NCI-H146 treated with DMSO at 0.1 percent for 48 hours (cell line): ENCODE data around the gene PCBP3.
"Not testable (repeated sequence)": the region's sequence is repeated elsewhere in the genome, so short reads cannot be mapped to it uniquely, and the experiment has no call there.

Source experiments
- DNase-seq: peaks from one replicate; lab custom pipeline; 2025; ENCODE audit not compliant: unreplicated experiment; lab: John Stamatoyannopoulos, UW

The PCBP3 gene

DNA sequence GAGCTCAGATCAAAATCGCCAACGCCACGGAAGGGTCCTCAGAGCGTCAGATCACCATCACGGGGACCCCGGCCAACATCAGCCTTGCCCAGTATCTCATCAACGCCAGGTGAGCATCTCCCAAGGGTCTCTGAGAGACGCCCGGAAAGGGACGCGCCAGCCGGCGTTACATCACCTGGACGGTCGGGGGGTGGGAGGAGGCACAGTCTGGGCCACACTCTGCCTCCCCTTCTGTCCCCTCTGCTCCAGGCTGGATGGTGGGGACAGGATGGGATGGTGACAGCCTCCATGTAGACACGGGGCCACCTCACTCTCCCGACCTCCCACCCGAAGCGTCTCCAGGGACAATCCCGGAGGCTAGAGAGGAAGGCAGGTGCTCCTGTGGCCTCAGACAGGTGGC lies 296.6 kb downstream of the PCBP3 start:
- no peak for DNase-seq

DNA sequence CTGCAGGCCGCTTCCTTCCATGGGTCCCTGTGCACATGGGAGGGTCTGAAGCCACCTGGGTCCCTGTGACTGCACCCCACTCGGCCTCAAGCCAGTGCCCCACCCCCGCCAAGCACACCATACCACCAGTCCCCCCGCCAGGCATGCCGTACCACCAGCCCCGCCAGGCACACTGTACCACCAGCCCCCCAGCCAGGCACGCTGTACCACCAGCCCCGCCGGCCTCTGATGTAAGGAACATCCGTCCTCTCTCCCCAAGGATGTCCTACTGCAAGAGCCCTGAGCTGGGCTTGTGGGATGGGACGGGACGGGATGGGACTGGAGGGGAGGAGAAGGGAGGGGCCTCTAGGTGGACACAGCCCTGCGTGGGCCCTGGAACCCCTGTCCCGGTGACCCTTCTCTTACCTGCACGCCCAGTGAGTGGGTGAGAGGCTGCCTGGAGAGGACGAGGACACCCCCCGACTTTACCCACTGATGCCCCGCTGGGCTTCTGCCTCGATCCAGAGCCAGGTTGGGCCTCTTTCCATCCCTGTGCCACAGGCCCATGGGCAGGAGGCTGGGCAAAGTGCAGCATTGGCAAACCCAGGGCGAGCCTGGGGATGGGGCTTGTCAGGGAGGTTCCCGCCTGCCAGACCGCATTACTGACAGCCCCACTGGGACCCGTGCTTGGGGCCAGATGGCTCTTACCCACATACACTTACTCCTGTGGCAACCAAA lies 297.3 kb downstream of the PCBP3 start:
- DNase-seq, result no peak

DNA sequence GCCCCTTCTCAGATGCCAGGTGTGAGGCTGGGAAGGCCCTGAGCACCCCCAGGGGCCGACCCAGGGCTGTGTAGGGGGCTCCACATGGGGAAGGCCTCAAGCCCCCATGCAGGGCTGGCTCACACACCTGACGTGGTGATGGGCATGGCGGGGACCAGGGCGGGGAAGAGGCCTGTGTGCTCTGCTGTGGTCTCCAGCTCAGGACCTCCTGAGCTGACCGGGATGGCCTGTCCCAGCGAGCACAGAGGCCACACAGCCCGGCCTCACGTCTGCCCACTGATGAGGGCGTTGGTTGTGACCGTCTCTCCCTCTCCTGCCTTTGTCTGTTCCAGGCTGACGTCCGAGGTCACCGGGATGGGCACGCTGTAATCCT lies 297.8 kb downstream of the PCBP3 start:
- no peak for DNase-seq

GRCh38 chr21:45941717-45942546 lies 298.4 kb downstream of the PCBP3 start:
- no peak for DNase-seq

DNA sequence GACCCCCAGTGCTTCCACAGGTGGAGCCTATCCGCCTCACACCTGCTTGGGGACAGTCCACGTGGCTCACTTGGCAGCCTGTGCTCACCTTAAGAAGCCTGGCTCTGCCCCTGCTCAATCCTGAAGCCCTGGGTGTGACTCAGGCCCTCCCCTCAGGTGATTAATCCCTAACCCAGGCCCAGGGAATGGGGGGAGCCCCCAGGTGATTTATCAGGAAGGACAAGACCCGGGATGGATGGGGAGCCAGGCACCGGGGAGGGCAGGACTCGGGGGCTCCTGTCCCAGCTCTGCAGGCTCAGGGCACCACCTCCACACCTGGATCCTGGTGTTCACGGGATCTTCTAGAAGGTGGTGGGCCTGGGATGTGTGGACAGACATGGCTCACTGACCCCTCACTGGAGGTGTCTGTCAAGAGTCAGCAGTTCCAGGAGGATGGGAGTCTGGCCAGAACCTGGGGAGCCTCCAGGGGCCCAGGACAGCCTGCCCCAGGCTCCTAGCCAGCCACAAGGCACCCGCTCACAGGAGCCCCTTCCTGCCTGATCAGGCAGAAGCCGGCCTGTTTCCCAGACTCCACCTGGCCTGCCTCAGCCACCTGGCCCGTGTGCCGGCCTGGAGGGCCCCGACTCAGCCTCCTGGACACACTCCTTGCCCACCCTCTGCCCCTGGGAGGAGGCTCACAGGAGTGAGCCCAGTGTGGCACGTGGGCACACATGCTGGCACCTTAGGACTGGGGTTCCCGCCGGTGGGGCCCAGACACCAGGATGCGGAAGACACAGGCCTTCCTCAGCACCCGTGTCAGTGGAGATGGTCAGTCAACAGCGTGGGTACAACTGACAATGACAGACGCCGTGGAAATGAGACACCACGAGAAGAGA lies 299.5 kb downstream of the PCBP3 start:
- no peak for DNase-seq

DNA sequence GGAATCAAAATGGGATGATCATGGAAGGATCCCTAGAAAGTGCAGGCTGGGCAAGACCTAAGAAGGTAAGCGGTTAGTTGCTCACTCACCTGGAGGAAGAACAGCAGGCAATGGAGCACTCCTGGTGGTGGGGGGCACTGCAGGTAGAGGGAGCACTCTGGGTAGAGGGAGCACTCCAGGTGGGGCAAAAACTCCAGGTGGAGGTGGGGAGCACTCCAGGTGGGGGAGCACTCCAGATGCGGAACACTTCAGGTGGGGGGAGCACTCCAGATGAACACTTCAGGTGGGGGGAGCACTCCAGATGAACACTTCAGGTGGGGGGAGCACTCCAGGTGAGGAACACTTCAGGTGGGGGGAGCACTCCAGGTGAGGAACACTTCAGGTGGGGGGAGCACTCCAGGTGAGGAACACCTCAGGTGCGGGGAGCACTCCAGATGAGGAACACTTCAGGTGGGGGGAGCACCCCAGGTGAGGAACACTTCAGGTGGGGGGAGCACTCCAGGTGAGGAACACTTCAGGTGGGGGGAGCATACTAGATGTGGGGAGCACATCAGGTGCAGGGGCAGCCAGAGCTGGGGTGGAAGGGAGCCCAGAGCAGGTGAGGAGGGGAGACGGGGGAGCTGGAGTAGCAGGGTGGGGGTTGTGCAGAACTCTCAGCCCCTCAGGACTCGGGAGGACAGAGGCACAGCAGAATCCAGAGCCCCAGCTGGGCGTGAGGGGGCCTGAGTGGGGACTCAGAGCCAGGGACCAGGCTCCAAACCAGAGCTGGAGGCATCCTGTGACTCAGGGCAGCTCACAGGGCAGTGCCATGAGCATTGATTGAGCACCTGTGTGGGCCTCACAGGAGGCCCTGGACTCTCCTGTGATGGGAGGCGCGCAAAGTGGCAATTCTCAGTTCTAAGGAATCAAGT lies 300.4 kb downstream of the PCBP3 start:
- DNase-seq, result no peak

- no peak for DNase-seq
Observed at GRCh38 chr21:45944601-45945000, 301.1 kb downstream of the PCBP3 start.

GRCh38 chr21:45945066-45945867 lies 301.7 kb downstream of the PCBP3 start:
- no peak for DNase-seq

- no peak for DNase-seq
Observed at GRCh38 chr21:45945868-45946210, 302.3 kb downstream of the PCBP3 start.

GRCh38 chr21:45947296-45947695 lies 303.8 kb downstream of the PCBP3 start:
- DNase-seq, result no peak

- no peak for DNase-seq
Observed at GRCh38 chr21:45947716-45948255, 304.3 kb downstream of the PCBP3 start.

- DNase-seq, result no peak
Observed at GRCh38 chr21:45948576-45949141, 305.1 kb downstream of the PCBP3 start.

- no peak for DNase-seq
Observed at GRCh38 chr21:45949928-45950739, 306.6 kb downstream of the PCBP3 start.

- no peak for DNase-seq
Observed at GRCh38 chr21:45950740-45951515, 307.4 kb downstream of the PCBP3 start.

- no peak for DNase-seq
Observed at GRCh38 chr21:45951676-45952075, 308.2 kb downstream of the PCBP3 start.

GRCh38 chr21:45952527-45952926 lies 309.0 kb downstream of the PCBP3 start:
- not testable (repeated sequence) for DNase-seq

DNA sequence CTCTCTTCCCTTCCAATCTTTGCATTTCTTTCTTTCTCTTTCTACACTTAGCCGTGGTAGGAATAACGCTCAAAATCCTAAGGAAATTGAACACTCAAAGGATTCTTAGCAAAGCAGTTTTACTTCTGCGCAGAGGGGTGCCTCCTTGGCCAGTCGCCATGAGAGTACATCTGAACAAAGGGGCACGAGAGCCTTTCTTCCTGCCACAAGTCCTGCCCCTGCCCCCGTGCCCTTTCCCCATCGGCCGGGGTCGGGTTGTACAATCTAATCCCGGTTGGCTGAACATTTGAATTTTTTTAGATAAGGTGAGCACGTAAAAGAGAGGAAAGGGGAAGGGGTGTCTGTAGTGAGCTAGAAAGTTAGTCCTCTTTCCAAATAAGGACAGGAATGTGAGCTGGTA lies 309.4 kb downstream of the PCBP3 start:
- DNase-seq, result no peak

- DNase-seq, result no peak
Observed at GRCh38 chr21:45954261-45954660, 310.7 kb downstream of the PCBP3 start.
